Activated B cell treated with CpG ODN at 0.5 μM for 24 hours (primary cell): Measurements from ENCODE around the gene BAZ2B. TPM values are rescaled to one million over a fixed set of nuclear protein-coding genes. Genes with fewer than 3 reads are reported as not detected.

Experiments
- ATAC-seq: fragments of 200-7000 bp; cut with Tn5 transposase; one replicate; pipeline ENCODE4 v1.10.0; 2021; ENCODE audit warnings: low read depth, mild to moderate bottlenecking, moderate library complexity
- CTCF ChIA-PET: fragments of 350-600 bp; sonication (Branson Sonifier 250); formaldehyde crosslinking; loops from one replicate; lab custom pipeline; 2021; ENCODE audit warnings: antibody characterized with exemption; lab: Charles Lee
- POLR2A ChIA-PET: fragments of 350-600 bp; sonication (Branson Sonifier 250); formaldehyde crosslinking; loops from one replicate; lab custom pipeline; 2021; ENCODE audit warnings: antibody characterized with exemption; lab: Charles Lee
- DNase-seq: peaks from one replicate; pipeline ENCODE4 v3.0.0; 2022
- H3K27ac Mint-ChIP-seq: one replicate; pipeline ENCODE4 v1.8.0; 2020; ENCODE audit warnings: mixed read lengths
- H3K27me3 Mint-ChIP-seq: one replicate; pipeline ENCODE4 v1.8.0; 2021; ENCODE audit warnings: mixed read lengths
- H3K36me3 Mint-ChIP-seq: one replicate; pipeline ENCODE4 v1.8.0; 2021; ENCODE audit warnings: low read depth, mixed read lengths
- H3K4me1 Mint-ChIP-seq: one replicate; pipeline ENCODE4 v1.8.0; 2021; ENCODE audit warnings: mixed read lengths
- H3K4me3 Mint-ChIP-seq: one replicate; pipeline ENCODE4 v1.8.0; 2020; ENCODE audit warnings: mild to moderate bottlenecking, mixed read lengths
- H3K9me3 Mint-ChIP-seq: one replicate; pipeline ENCODE4 v1.8.0; 2020; ENCODE audit warnings: mixed read lengths
- CTCF ChIP-seq: fragments of 200-600 bp; IDR thresholded peaks from one replicate; pipeline ENCODE4 v1.8.0; 2022; ENCODE audit warnings: antibody characterized with exemption, mild to moderate bottlenecking
- intact Hi-C: fragments of 100-400 bp; cut with micrococcal nuclease; formaldehyde crosslinking; loops from one replicate; pipeline ENCODE4 v1.15.1; 2024
- total RNA-seq: library from RNA; stranded (reverse); gene quantifications from 2 replicates; pipeline ENCODE4 v1.2.3, GENCODE V29; 2022

The BAZ2B gene
- total RNA-seq, 1 donor from 2014 or later = 22.0 TPM

GRCh38 chr2:159381574-159381973 is 234.8 kb downstream of the BAZ2B start:
- peaks cover 21% of the 10 kb centered on the region for H3K36me3 Mint-ChIP-seq
- no peak for TF ChIP-seq CTCF
- H3K9me3 Mint-ChIP-seq = no peaks in the 10 kb centered on the region
- ChIA-PET POLR2A (no interaction called here), CTCF (no interaction called here)
- DNase-seq (no peak), ATAC-seq (no peak)
- no peaks in the 10 kb centered on the region for H3K4me1 Mint-ChIP-seq
- no peak overlapping the region for H3K27ac Mint-ChIP-seq
- no peaks in the 10 kb centered on the region for H3K27me3 Mint-ChIP-seq
- H3K4me3 Mint-ChIP-seq = no peak overlapping the region
- intact Hi-C loops = no loop called here

- DNase-seq (no peak), ATAC-seq (no peak)
- Mint-ChIP-seq H3K9me3 (no peaks in the 10 kb centered on the region), H3K27ac (no peak overlapping the region), H3K4me1 (no peaks in the 10 kb centered on the region), H3K36me3 (peaks cover 17% of the 10 kb centered on the region), H3K27me3 (no peaks in the 10 kb centered on the region), H3K4me3 (no peak overlapping the region)
- ChIA-PET POLR2A (no interaction called here), CTCF (no interaction called here)
- no peak for TF ChIP-seq CTCF
- intact Hi-C loops = no loop called here
These were observed 235.6 kb downstream of the BAZ2B start for GRCh38 chr2:159380685-159381239.

DNA sequence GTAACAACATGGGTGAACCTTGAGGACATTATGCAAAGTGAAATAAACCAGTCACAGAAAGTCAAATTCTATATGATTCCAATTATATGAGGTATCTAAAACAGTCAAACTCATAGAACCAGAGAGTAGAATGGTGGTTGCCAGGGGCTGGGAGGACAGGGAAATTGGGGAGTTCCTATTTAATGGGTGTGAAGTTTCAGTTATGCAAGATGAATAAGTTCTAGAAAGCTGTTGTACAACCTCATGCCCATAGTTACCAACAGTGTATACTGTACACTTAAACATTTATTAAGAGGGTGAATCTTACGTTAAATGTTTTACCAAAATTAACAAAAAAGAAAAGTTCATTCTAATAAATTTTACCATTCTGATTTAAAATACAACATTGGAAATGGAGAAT is 237.2 kb downstream of the BAZ2B start:
- no peak for ATAC-seq
- ChIA-PET CTCF (no interaction called here), POLR2A (no interaction called here)
- Mint-ChIP-seq H3K27me3 (no peaks in the 10 kb centered on the region), H3K27ac (no peak overlapping the region), H3K4me3 (no peak overlapping the region), H3K4me1 (no peaks in the 10 kb centered on the region), H3K36me3 (peaks cover 13% of the 10 kb centered on the region), H3K9me3 (no peaks in the 10 kb centered on the region)
- intact Hi-C loops = no loop called here
- TF ChIP-seq CTCF = no peak
- DNase-seq = no peak

DNA sequence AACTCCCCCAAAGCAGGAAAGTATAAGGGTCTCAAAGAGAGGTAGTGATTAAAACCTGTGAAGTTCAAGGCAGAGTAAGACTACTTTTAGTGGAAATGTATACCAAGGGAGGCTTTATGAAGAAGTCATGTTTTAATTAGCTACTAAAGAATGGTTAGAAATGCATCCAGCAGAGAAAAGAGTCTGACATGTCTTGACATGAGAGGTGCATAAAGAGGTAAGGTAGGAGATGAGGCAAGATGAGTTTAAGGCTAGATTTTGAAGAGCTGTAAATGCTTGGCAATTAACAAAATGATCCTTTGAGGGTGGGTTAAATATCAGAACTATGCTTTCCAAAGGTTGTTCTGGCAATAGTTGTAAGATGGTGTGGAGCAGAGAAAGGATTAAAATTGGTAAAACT is 241.1 kb downstream of the BAZ2B start:
- intact Hi-C loops = no loop called here
- POLR2A ChIA-PET = no interaction called here
- DNase-seq (no peak), ATAC-seq (no peak)
- H3K27ac Mint-ChIP-seq = no peak overlapping the region
- H3K36me3 Mint-ChIP-seq = peaks cover 18% of the 10 kb centered on the region
- CTCF ChIA-PET = no interaction called here
- H3K27me3 Mint-ChIP-seq = no peaks in the 10 kb centered on the region
- no peak overlapping the region for H3K4me3 Mint-ChIP-seq
- no peaks in the 10 kb centered on the region for H3K9me3 Mint-ChIP-seq
- TF ChIP-seq CTCF = no peak
- H3K4me1 Mint-ChIP-seq = no peaks in the 10 kb centered on the region

DNA sequence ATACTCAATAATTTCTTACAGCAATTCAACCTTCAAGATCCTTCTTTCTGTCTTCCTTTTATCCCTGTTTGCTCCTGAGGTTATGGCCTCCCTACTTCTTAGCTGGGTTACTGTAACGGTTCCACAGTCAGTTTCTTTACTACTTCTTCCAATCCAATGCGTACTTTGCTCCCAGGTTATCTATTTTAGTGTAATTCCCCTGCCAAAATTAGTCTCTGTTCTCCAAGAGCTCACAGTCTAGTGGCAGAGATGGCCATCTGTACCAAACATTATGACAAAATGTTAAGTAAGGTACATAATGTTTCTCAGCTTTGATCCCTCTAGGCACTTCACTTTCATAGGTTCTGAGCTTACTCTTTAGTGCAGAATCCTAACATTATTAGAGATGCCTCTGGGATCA is 244.8 kb downstream of the BAZ2B start:
- POLR2A ChIA-PET = no interaction called here
- ATAC-seq (no peak), DNase-seq (no peak)
- H3K9me3 Mint-ChIP-seq = no peaks in the 10 kb centered on the region
- no peaks in the 10 kb centered on the region for H3K27me3 Mint-ChIP-seq
- peaks cover 39% of the 10 kb centered on the region for H3K36me3 Mint-ChIP-seq
- CTCF ChIA-PET = no interaction called here
- H3K27ac Mint-ChIP-seq = no peak overlapping the region
- no peak overlapping the region for H3K4me3 Mint-ChIP-seq
- intact Hi-C loops = no loop called here
- no peak for TF ChIP-seq CTCF
- no peaks in the 10 kb centered on the region for H3K4me1 Mint-ChIP-seq
